ENCODE measurements around the gene REV3L. TPM values are rescaled to one million over a fixed set of nuclear protein-coding genes. Genes with fewer than 3 reads are reported as not detected.
"Not testable (repeated sequence)": the region's sequence is repeated elsewhere in the genome, so short reads cannot be mapped to it uniquely, and the experiment has no call there.

REV3L gene
- total and polyA plus RNA-seq, 12 donors: 16.8 to 45.7 (median 26.6) TPM

GRCh38 chr6:111517965-111518364 is 34.9 kb upstream of the REV3L start:
- no peak for DNase-seq
- no peaks in the 10 kb centered on the region for H3K9me3 ChIP-seq (replicated peaks in 1 of 3)
- no peak overlapping the region for H3K27ac ChIP-seq
- no peaks in the 10 kb centered on the region for H3K36me3 ChIP-seq (replicated peaks in 1 of 2)
- no peaks in the 10 kb centered on the region for H3K27me3 ChIP-seq
- 94 to 99% (median 97%) methylated on average over 4 of the region's 4 CpGs for WGBS, 4 donors
- H3K4me1 ChIP-seq (replicated peaks in 1 of 2): peaks cover 0 to 3% of the 10 kb centered on the region in 2 donors
- TF ChIP-seq CTCF (IDR thresholded peaks at IDR 0.05): no peak
- no peak for TF ChIP-seq POLR2A (IDR thresholded peaks at IDR 0.05)
- H3K4me3 ChIP-seq: no peak overlapping the region
- intact Hi-C loops (cut with DNase I): no loop called here

GRCh38 chr6:111515259-111515658 is 32.2 kb upstream of the REV3L start:
- Histone ChIP-seq H3K9me3 (replicated peaks in 1 of 3) (no peaks in the 10 kb centered on the region), H3K4me1 (replicated peaks in 1 of 2) (no peaks in the 10 kb centered on the region), H3K27ac (no peak overlapping the region), H3K27me3 (no peaks in the 10 kb centered on the region), H3K36me3 (replicated peaks in 1 of 2) (no peaks in the 10 kb centered on the region), H3K4me3 (no peak overlapping the region)
- TF ChIP-seq POLR2A (IDR thresholded peaks at IDR 0.05): no peak
- TF ChIP-seq CTCF (IDR thresholded peaks at IDR 0.05): no peak
- 88 to 96% (median 91%) methylated on average over 2 of the region's 2 CpGs for WGBS, 4 donors
- no peak for DNase-seq
- intact Hi-C loops (cut with DNase I): no loop called here

- intact Hi-C loops (cut with DNase I); H3K27ac ChIP-seq; DNase-seq; H3K4me1 ChIP-seq (replicated peaks in 1 of 2); H3K27me3 ChIP-seq; H3K4me3 ChIP-seq; H3K9me3 ChIP-seq (replicated peaks in 1 of 3); H3K36me3 ChIP-seq (replicated peaks in 1 of 2): not testable (repeated sequence)
- WGBS, 4 donors: 89 to 94% (median 92%) methylated on average over 6 of the region's 6 CpGs
These were observed 31.5 kb upstream of the REV3L start for GRCh38 chr6:111514531-111514930.

DNA sequence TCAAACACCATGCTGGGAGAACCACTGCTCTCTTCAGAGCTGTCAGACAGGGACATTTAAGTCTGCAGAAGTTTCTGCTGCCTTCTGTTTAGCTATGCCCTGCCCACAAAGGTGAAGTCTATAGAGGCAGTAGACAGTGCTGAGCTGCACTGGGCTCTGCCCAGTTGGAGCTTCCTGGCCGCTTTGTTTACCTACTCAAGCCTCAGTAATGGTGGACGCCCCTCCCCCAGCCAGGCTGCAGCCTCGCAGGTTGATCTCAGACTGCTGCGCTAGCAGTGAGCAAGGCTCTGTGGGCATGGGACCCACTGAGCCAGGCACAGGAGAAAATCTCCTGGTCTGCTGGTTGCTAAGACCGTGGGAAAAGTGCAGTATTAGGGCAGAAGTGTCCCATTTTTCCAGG is 24.2 kb upstream of the REV3L start:
- H3K27ac ChIP-seq; H3K9me3 ChIP-seq (replicated peaks in 1 of 3); H3K27me3 ChIP-seq; H3K4me1 ChIP-seq (replicated peaks in 1 of 2); H3K36me3 ChIP-seq (replicated peaks in 1 of 2); DNase-seq; intact Hi-C loops (cut with DNase I); H3K4me3 ChIP-seq: not testable (repeated sequence)
- 95 to 100% (median 97%) methylated on average over 1 to 5 of the region's 5 CpGs for WGBS, 4 donors

- H3K27me3 ChIP-seq; H3K36me3 ChIP-seq (replicated peaks in 1 of 2); H3K4me3 ChIP-seq; DNase-seq; H3K27ac ChIP-seq; intact Hi-C loops (cut with DNase I); H3K9me3 ChIP-seq (replicated peaks in 1 of 3); H3K4me1 ChIP-seq (replicated peaks in 1 of 2): not testable (repeated sequence)
- 85 to 100% (median 92%) methylated on average over 1 of the region's 1 CpG for WGBS, 4 donors
These were observed 22.5 kb upstream of the REV3L start for GRCh38 chr6:111505498-111505897.

- Histone ChIP-seq H3K36me3 (replicated peaks in 1 of 2) (no peaks in the 10 kb centered on the region), H3K4me1 (replicated peaks in 1 of 2) (no peaks in the 10 kb centered on the region), H3K4me3 (no peak overlapping the region), H3K27ac (no peak overlapping the region), H3K27me3 (no peaks in the 10 kb centered on the region), H3K9me3 (replicated peaks in 1 of 3) (no peaks in the 10 kb centered on the region)
- no peak for TF ChIP-seq POLR2A (IDR thresholded peaks at IDR 0.05)
- no peak for TF ChIP-seq CTCF (IDR thresholded peaks at IDR 0.05)
- 34 to 52% (median 39%) methylated on average over 2 of the region's 2 CpGs for WGBS, 4 donors
- intact Hi-C loops (cut with DNase I): no loop called here
- no peak for DNase-seq
These were observed 20.6 kb upstream of the REV3L start for GRCh38 chr6:111503660-111504059.

Measured in adrenal gland (tissue), 12 donors.